Hepatocyte (in vitro differentiated cells): Measurements from ENCODE around the gene ADGRL3.

Experiments used
- EZH2 ChIP-seq: fragments of 200-600 bp; sonication (generic); IDR thresholded peaks from 2 replicates; pipeline ENCODE4 v1.6.1; 2016; ENCODE audit warnings: antibody characterized with exemption, mild to moderate bottlenecking, borderline replicate concordance
- EZH2phosphoT487 ChIP-seq: fragments of 200-600 bp; sonication (generic); IDR thresholded peaks from one replicate; pipeline ENCODE4 v1.6.1; 2018; ENCODE audit warnings: antibody characterized with exemption, mild to moderate bottlenecking, low read depth, moderate library complexity; ENCODE audit not compliant: unreplicated experiment, severe bottlenecking
- TF ChIP-seq, protein P1 (sequence below): fragments of 200-600 bp; sonication (generic); IDR thresholded peaks from 2 replicates; pipeline ENCODE4 v1.5.1; 2016; ENCODE audit warnings: antibody characterized with exemption, mild to moderate bottlenecking; ENCODE audit not compliant: poor library complexity

- TF ChIP-seq, protein P1, sequence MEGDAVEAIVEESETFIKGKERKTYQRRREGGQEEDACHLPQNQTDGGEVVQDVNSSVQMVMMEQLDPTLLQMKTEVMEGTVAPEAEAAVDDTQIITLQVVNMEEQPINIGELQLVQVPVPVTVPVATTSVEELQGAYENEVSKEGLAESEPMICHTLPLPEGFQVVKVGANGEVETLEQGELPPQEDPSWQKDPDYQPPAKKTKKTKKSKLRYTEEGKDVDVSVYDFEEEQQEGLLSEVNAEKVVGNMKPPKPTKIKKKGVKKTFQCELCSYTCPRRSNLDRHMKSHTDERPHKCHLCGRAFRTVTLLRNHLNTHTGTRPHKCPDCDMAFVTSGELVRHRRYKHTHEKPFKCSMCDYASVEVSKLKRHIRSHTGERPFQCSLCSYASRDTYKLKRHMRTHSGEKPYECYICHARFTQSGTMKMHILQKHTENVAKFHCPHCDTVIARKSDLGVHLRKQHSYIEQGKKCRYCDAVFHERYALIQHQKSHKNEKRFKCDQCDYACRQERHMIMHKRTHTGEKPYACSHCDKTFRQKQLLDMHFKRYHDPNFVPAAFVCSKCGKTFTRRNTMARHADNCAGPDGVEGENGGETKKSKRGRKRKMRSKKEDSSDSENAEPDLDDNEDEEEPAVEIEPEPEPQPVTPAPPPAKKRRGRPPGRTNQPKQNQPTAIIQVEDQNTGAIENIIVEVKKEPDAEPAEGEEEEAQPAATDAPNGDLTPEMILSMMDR = no peak
- TF ChIP-seq EZH2 = no peak
- no peak for TF ChIP-seq EZH2phosphoT487
Measured at GRCh38 chr4:61389640-61390039, 189.5 kb downstream of the ADGRL3 start.
